ENCODE results near the gene PPP2R2C. TPM values are rescaled to one million over a fixed set of nuclear protein-coding genes. Genes with fewer than 3 reads are reported as not detected.

PPP2R2C gene
- total RNA-seq, 2 donors from 2014 or later, result 0.05 to 0.35 TPM

DNA sequence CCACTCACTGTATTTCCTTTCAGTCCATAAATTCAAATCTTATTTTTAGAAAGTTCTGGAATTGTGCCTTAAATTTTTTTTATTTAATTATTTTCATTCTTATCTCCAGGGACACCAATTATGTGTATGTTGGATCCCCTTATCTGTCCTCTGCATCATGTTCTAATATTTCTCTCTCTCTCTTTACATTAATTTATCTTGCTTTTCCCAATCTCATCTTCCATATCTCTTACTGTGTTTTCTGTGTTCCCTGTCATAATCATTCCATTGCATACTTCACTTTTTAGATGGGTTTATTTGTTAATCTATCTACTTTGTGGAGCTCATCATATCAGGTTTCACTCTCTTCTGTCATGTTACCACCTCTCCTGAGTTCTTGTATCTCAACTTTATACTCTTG lies 37.4 kb downstream of the PPP2R2C start:
- no peak overlapping the region for H3K4me3 ChIP-seq
- intact Hi-C loops (cut with DNase I), result no loop called here

DNA sequence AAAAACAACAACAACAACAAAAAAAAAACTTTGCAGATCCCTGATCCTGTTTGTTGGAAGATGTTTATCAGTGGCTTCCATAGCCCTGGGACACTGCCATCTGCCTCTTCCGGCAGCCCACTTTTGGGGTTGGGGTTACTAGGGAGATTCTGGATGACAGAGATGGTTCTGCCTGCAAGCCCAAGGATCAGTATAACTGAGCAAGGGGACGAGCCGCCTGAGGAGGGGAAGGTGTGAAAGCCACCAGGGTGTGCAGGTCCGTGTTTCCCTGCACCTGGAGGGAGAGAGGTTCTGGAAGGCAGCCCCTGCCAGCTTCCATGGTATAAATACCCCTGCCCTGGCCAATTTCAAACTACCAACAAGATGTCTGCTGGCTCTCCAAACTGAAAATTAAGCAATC lies 41.5 kb downstream of the PPP2R2C start:
- Histone ChIP-seq H3K9ac (ENCODE audit: low read depth in 2 of 2, low read length in 2 of 2) (no peak overlapping the region), H3K9me3 (no peaks in the 10 kb centered on the region), H3K36me3 (no peaks in the 10 kb centered on the region), H3K27ac (no peak overlapping the region), H3K27me3 (no peaks in the 10 kb centered on the region), H3K4me3 (no peak overlapping the region), H3K4me1 (no peaks in the 10 kb centered on the region)
- TF ChIP-seq, protein P1, sequence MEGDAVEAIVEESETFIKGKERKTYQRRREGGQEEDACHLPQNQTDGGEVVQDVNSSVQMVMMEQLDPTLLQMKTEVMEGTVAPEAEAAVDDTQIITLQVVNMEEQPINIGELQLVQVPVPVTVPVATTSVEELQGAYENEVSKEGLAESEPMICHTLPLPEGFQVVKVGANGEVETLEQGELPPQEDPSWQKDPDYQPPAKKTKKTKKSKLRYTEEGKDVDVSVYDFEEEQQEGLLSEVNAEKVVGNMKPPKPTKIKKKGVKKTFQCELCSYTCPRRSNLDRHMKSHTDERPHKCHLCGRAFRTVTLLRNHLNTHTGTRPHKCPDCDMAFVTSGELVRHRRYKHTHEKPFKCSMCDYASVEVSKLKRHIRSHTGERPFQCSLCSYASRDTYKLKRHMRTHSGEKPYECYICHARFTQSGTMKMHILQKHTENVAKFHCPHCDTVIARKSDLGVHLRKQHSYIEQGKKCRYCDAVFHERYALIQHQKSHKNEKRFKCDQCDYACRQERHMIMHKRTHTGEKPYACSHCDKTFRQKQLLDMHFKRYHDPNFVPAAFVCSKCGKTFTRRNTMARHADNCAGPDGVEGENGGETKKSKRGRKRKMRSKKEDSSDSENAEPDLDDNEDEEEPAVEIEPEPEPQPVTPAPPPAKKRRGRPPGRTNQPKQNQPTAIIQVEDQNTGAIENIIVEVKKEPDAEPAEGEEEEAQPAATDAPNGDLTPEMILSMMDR (IDR thresholded peaks at IDR 0.05), result no peak
- DNase-seq, result no peak
- intact Hi-C loops (cut with DNase I), result no loop called here

More for the DNA sequence above, 37.4 kb downstream of the PPP2R2C start:
- Histone ChIP-seq H3K9ac (ENCODE audit: low read depth in 2 of 2, low read length in 2 of 2) (no peak overlapping the region), H3K27me3 (no peaks in the 10 kb centered on the region), H3K9me3 (no peaks in the 10 kb centered on the region), H3K36me3 (no peaks in the 10 kb centered on the region), H3K27ac (no peak overlapping the region), H3K4me1 (no peaks in the 10 kb centered on the region)
- TF ChIP-seq, protein P1 (IDR thresholded peaks at IDR 0.05), result no peak
- DNase-seq, result no peak

DNA sequence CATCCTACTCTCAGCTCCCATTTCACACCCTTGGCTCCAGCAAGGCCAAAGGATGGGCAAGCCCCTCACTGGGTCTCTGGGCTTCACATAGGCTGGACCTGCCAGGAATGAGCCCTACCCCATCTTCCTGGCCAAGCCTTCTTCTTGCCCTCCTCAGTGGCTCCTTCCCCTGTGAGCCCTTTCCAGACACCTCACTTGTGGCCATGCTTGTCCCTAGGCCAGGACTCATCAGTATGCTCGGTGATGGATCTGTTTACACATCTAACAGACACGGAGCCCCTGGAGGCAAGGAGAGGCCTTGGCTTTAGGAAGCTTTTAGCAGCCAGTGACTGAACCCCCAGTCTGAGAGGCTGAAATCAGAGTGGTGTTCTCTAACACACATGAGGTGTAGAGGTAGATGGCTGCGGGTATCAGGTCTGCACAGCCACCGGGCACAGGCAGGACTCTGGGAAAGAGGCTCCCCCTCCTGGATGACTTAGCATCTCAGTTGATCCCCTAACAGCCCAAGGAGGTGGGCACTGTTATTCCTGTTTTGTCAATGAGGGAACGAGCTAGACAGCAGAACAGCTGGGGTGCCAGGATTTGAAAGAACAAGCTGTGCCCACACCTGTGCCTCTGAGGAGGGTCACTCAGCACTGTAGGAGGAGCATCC lies 44.8 kb downstream of the PPP2R2C start:
- H3K4me3 ChIP-seq, result no peak overlapping the region
- no peaks in the 10 kb centered on the region for H3K4me1 ChIP-seq
- H3K9ac ChIP-seq (ENCODE audit: low read depth in 2 of 2, low read length in 2 of 2), result no peak overlapping the region
- H3K27ac ChIP-seq, result no peak overlapping the region
- intact Hi-C loops (cut with DNase I), result no loop called here
- H3K9me3 ChIP-seq, result no peaks in the 10 kb centered on the region
- no peak for DNase-seq
- H3K27me3 ChIP-seq, result no peaks in the 10 kb centered on the region
- TF ChIP-seq, protein P1 (IDR thresholded peaks at IDR 0.05), result no peak
- H3K36me3 ChIP-seq, result no peaks in the 10 kb centered on the region

DNA sequence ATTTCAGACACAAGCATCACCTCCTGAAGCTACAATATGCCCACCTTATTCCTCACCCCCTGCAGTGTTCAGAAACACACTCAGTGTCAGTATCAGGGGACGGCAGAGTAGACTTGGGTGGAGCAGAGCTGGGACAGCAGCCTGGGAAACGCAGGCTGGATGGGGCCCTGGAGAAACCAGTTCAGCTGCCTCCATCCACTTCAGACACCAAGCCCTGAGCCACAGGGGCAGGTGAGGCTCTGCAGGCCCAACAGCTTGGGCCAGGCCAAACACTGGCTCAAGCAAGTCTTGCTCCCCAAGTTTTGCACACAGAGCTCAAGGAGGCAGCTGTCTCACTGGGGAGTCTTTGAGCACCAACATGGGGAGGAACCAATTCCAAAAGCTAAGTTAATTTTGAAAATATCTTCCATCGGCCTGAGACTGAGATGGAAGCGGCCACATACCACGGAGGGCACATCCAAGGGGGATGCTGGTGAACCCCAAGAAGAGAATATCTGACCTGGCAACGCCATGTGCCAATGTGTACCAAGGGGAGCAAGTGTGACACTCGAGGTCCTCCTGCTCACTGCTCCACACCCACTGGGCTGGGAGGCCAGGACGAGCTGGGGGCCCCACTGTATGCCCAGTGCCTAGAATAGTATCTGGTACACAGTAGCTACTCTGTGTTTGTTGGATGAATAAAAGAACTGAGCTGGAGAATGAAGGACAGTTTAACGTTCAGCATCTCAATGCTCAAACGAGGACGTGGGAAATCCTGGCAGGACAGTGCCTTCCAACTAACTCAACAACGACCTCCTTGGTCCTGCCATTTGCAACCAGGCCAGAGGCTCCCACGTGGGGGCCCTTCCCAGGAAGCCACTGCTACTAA lies 45.6 kb downstream of the PPP2R2C start:
- H3K9ac ChIP-seq (ENCODE audit: low read depth in 2 of 2, low read length in 2 of 2), result no peak overlapping the region
- no peak for DNase-seq
- TF ChIP-seq, protein P1 (IDR thresholded peaks at IDR 0.05), result no peak
- intact Hi-C loops (cut with DNase I), result no loop called here
- H3K27me3 ChIP-seq, result no peaks in the 10 kb centered on the region
- H3K4me3 ChIP-seq, result no peak overlapping the region
- no peaks in the 10 kb centered on the region for H3K9me3 ChIP-seq
- H3K4me1 ChIP-seq, result no peaks in the 10 kb centered on the region
- no peak overlapping the region for H3K27ac ChIP-seq
- no peaks in the 10 kb centered on the region for H3K36me3 ChIP-seq

DNA sequence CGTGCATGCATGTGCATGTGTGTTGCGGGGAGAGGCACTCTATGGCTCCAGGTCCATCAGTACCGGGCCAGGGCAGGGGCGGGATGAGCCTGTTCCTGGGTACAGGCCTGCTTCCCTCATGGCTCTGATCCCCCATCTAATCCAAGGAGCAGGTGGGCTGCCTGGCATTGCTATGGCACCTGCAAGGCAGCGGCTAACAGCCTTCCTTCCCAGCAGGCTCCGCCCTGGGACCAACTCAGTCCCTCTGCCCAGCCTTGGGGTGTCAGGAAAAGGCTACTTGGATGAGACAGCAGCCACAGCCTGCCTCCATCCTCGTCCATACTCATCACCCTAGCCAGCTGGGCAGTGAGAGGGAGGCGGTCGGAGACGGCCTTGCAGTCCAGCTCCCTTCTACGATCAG lies 46.5 kb downstream of the PPP2R2C start:
- no peak overlapping the region for H3K4me3 ChIP-seq
- DNase-seq, result no peak
- H3K9me3 ChIP-seq, result no peaks in the 10 kb centered on the region
- no peaks in the 10 kb centered on the region for H3K4me1 ChIP-seq
- no peaks in the 10 kb centered on the region for H3K36me3 ChIP-seq
- TF ChIP-seq, protein P1 (IDR thresholded peaks at IDR 0.05), result no peak
- no peaks in the 10 kb centered on the region for H3K27me3 ChIP-seq
- no peak overlapping the region for H3K9ac ChIP-seq (ENCODE audit: low read depth in 2 of 2, low read length in 2 of 2)
- intact Hi-C loops (cut with DNase I), result no loop called here
- H3K27ac ChIP-seq, result no peak overlapping the region
